ENCODE results near the gene ZFYVE19. TPM values are rescaled to one million over a fixed set of nuclear protein-coding genes. Genes with fewer than 3 reads are reported as not detected.

The ZFYVE19 gene
- total and polyA plus RNA-seq, 2 of the 13 experiments (the other 11 are each of a cell fraction or from before 2014, with no cell fraction given): 23.3 to 44.0 TPM

DNA sequence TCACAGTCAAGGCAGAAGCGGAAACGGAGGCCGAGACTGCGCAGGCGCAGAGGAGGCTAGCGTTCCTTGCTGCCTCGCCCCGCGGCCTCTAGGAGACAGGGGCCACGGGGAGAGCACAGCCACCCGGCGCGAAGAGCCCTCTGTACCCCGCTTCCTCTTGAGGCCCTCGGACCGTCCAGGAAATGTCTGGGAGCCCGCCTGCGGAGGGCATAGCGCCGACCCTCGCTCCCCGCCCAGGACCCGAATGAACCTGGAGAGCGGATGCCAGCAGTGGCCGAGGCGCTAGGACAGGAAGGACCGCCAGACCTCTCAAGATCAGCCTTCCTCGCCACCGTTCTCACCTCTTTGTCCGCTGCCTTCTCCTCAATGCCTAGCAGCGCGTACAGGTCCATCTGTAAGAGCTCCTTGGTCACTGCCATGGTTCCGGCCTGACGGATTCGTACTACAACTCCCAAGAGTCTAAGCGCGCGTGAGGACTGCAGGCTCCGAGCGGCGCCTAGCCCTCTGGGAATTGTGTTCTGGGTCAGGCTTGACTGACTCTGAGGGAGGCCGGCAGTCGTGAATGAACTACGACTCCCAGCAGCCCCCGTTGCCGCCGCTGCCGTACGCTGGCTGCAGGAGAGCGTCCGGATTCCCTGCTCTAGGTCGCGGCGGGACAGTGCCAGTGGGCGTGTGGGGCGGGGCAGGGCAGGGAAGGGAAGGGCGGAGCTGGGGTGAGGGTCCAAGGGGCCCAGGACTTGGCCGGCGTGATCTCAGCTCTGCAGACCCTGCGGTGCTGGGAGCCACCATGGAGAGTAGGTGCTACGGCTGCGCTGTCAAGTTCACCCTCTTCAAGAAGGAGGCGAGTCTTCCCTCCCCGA, at the start of gene ZFYVE19, which contains the start of gene DNAJC17 (continued):
- peak; percentile 71 for TF ChIP-seq SALL2 (CRISPR knock-in tag; IDR thresholded peaks at IDR 0.05)
- peak; percentile 68; the same call in 1 of the 2 replicates for TF ChIP-seq ZNF788 (CRISPR knock-in tag; IDR thresholded peaks at IDR 0.05; ENCODE audit: borderline replicate concordance)
- TF ChIP-seq PRMT3 (CRISPR knock-in tag; IDR thresholded peaks at IDR 0.05; ENCODE audit: borderline replicate concordance, low read depth): no peak
- peak; percentile 99 for TF ChIP-seq THAP11 (CRISPR knock-in tag; IDR thresholded peaks at IDR 0.05)
- peak; percentile 77; the same call in 1 of the 2 replicates for TF ChIP-seq KDM5A (IDR thresholded peaks at IDR 0.05; ENCODE audit: borderline replicate concordance, low read length)
- no peak; the same call in 1 of the 2 replicates for TF ChIP-seq MAF1 (CRISPR knock-in tag; IDR thresholded peaks at IDR 0.05; ENCODE audit: borderline replicate concordance)
- peak; percentile 34; the same call in 1 of the 2 replicates for TF ChIP-seq ZNF558 (CRISPR knock-in tag; IDR thresholded peaks at IDR 0.05; ENCODE audit: borderline replicate concordance)
- no peak for TF ChIP-seq TBP (CRISPR knock-in tag; IDR thresholded peaks at IDR 0.05)
- TF ChIP-seq NR1H2 (CRISPR knock-in tag; IDR thresholded peaks at IDR 0.05; ENCODE audit: borderline replicate concordance, low read depth): 0 out of 2 replicates have a peak, but pooled peaks have one; percentile 68
- TF ChIP-seq, protein P1, sequence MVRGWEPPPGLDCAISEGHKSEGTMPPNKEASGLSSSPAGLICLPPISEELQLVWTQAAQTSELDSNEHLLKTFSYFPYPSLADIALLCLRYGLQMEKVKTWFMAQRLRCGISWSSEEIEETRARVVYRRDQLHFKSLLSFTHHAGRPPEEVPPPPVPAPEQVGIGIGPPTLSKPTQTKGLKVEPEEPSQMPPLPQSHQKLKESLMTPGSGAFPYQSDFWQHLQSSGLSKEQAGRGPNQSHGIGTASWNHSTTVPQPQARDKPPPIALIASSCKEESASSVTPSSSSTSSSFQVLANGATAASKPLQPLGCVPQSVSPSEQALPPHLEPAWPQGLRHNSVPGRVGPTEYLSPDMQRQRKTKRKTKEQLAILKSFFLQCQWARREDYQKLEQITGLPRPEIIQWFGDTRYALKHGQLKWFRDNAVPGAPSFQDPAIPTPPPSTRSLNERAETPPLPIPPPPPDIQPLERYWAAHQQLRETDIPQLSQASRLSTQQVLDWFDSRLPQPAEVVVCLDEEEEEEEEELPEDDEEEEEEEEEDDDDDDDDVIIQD (CRISPR knock-in tag; IDR thresholded peaks at IDR 0.05; ENCODE audit: low read depth): 0 out of 2 replicates have a peak, but pooled peaks have one; percentile 51
- no peak; the same call in 1 of the 2 replicates for TF ChIP-seq KLF13 (CRISPR knock-in tag; IDR thresholded peaks at IDR 0.05)
- peak; percentile 95 for TF ChIP-seq SP5 (CRISPR knock-in tag; IDR thresholded peaks at IDR 0.05; ENCODE audit: borderline replicate concordance, low read depth)
- TF ChIP-seq NCOA2 (CRISPR knock-in tag; IDR thresholded peaks at IDR 0.05): 0 out of 2 replicates have a peak, but pooled peaks have one; percentile 28
- TF ChIP-seq, protein P2, sequence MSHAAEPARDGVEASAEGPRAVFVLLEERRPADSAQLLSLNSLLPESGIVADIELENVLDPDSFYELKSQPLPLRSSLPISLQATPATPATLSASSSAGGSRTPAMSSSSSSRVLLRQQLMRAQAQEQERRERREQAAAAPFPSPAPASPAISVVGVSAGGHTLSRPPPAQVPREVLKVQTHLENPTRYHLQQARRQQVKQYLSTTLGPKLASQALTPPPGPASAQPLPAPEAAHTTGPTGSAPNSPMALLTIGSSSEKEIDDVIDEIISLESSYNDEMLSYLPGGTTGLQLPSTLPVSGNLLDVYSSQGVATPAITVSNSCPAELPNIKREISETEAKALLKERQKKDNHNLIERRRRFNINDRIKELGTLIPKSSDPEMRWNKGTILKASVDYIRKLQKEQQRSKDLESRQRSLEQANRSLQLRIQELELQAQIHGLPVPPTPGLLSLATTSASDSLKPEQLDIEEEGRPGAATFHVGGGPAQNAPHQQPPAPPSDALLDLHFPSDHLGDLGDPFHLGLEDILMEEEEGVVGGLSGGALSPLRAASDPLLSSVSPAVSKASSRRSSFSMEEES (CRISPR knock-in tag; IDR thresholded peaks at IDR 0.05): peak; percentile 29; the same call in 1 of the 2 replicates
- 0 out of 2 replicates have a peak, but pooled peaks have one; percentile 16 for TF ChIP-seq HNRNPL (IDR thresholded peaks at IDR 0.05; ENCODE audit: low read depth, low read length)
- no peak for TF ChIP-seq ZNF337 (CRISPR knock-in tag; IDR thresholded peaks at IDR 0.05; ENCODE audit: borderline replicate concordance, low read depth)
- TF ChIP-seq TIGD3 (CRISPR knock-in tag; IDR thresholded peaks at IDR 0.05; ENCODE audit: borderline replicate concordance): no peak
- peak; percentile 48; the same call in 1 of the 2 replicates for TF ChIP-seq ZFP90 (CRISPR knock-in tag; IDR thresholded peaks at IDR 0.05; ENCODE audit: borderline replicate concordance)
- TF ChIP-seq, protein P3, sequence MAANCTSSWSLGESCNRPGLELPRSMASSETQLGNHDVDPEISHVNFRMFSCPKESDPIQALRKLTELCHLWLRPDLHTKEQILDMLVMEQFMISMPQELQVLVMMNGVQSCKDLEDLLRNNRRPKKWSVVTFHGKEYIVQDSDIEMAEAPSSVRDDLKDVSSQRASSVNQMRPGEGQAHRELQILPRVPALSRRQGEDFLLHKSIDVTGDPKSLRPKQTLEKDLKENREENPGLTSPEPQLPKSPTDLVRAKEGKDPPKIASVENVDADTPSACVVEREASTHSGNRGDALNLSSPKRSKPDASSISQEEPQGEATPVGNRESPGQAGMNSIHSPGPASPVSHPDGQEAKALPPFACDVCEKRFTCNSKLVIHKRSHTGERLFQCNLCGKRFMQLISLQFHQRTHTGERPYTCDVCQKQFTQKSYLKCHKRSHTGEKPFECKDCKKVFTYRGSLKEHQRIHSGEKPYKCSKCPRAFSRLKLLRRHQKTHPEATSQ (CRISPR knock-in tag; IDR thresholded peaks at IDR 0.05; ENCODE audit: borderline replicate concordance): no peak
- TF ChIP-seq PHF8 (CRISPR knock-in tag; IDR thresholded peaks at IDR 0.05): peak; percentile 92
- TF ChIP-seq, protein P4, sequence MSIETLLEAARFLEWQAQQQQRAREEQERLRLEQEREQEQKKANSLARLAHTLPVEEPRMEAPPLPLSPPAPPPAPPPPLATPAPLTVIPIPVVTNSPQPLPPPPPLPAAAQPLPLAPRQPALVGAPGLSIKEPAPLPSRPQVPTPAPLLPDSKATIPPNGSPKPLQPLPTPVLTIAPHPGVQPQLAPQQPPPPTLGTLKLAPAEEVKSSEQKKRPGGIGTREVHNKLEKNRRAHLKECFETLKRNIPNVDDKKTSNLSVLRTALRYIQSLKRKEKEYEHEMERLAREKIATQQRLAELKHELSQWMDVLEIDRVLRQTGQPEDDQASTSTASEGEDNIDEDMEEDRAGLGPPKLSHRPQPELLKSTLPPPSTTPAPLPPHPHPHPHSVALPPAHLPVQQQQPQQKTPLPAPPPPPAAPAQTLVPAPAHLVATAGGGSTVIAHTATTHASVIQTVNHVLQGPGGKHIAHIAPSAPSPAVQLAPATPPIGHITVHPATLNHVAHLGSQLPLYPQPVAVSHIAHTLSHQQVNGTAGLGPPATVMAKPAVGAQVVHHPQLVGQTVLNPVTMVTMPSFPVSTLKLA (IDR thresholded peaks at IDR 0.05): 0 out of 2 replicates have a peak, but pooled peaks have one; percentile 2

Measured in HepG2 (cell line).